OCI-LY1 (cell line): ENCODE data around the gene SH3BP5.

ENCODE experiments used
- CTCF ChIP-seq: fragments of 200-600 bp; sonication (generic), shearing (Covaris generic); IDR thresholded peaks from 2 replicates; pipeline ENCODE4 v1.5.1; 2017; ENCODE audit warnings: mild to moderate bottlenecking, antibody characterized with exemption, low read length, moderate library complexity, mixed read lengths
- EZH2 ChIP-seq: fragments of 200-600 bp; sonication (generic), shearing (Covaris generic); IDR thresholded peaks from 2 replicates; pipeline ENCODE4 v1.8.0; 2017; ENCODE audit warnings: borderline replicate concordance, mixed run types, mild to moderate bottlenecking, antibody characterized with exemption, low read length, moderate library complexity, mixed read lengths

GRCh38 chr3:15223685-15224572 is 108.5 kb downstream of the SH3BP5 start:
- TF ChIP-seq CTCF (no peak), EZH2 (no peak)
